ENCODE data around the gene CAPRIN1. TPM values are rescaled to one million over a fixed set of nuclear protein-coding genes. Genes with fewer than 3 reads are reported as not detected.

CAPRIN1 gene
- total and polyA plus RNA-seq, 2 experiments from 2014 or later: 127 to 176 TPM

GRCh38 chr11:34072832-34073231 is 21.3 kb downstream of the CAPRIN1 start:
- H3K4me1 ChIP-seq (ENCODE audit: insufficient read depth): peaks cover 22% of the 10 kb centered on the region
- WGBS, 2 experiments (ENCODE audit: low coverage in 1 of 2, low lambda C conversion rate in 2 of 2, missing lambda C conversion rate in 2 of 2): 78 to 82% methylated on average over 2 of the region's 2 CpGs
- no peaks in the 10 kb centered on the region for H3K27me3 ChIP-seq (replicated peaks; ENCODE audit: insufficient read depth)
- peaks cover 36% of the 10 kb centered on the region; the same call in 1 of the 2 replicates for H4K20me1 ChIP-seq (ENCODE audit: insufficient read depth)
- H3K27ac ChIP-seq: no peak overlapping the region
- peaks cover 96% of the 10 kb centered on the region for H3K79me2 ChIP-seq (ENCODE audit: insufficient read depth)
- H3K4me3 ChIP-seq: no peak overlapping the region
- peaks cover 46% of the 10 kb centered on the region for H3K36me3 ChIP-seq (ENCODE audit: low read depth)
- in situ Hi-C loops (cut with MboI): no loop called here
- no peak for DNase-seq
- peaks cover 55% of the 10 kb centered on the region for H3F3A ChIP-seq (ENCODE audit: insufficient read depth)
- no peaks in the 10 kb centered on the region for H3K9me2 ChIP-seq (ENCODE audit: insufficient read depth)
- no peaks in the 10 kb centered on the region for H3K9me3 ChIP-seq (ENCODE audit: low read depth)
- no peak overlapping the region for H3K9ac ChIP-seq
- no peak overlapping the region for H2AFZ ChIP-seq
- H3K4me2 ChIP-seq (ENCODE audit: unreplicated experiment): no peak overlapping the region
- TF ChIP-seq EZH2 (IDR thresholded peaks at IDR 0.05; ENCODE audit: insufficient read depth, poor library complexity, severe bottlenecking) (no peak), EZH2phosphoT487 (IDR thresholded peaks at IDR 0.05; ENCODE audit: insufficient read depth, low read depth) (no peak)

- H3K27ac ChIP-seq: peak overlapping the region; percentile 60; the same call in 1 of the 2 replicates
- H4K20me1 ChIP-seq (ENCODE audit: insufficient read depth): peaks cover 29% of the 10 kb centered on the region; the same call in 1 of the 2 replicates
- H3K4me3 ChIP-seq: no peak overlapping the region
- H3K9me2 ChIP-seq (ENCODE audit: insufficient read depth): no peaks in the 10 kb centered on the region
- peak overlapping the region; percentile 15; the same call in 1 of the 2 replicates for H3K9ac ChIP-seq
- peaks cover 96% of the 10 kb centered on the region for H3K79me2 ChIP-seq (ENCODE audit: insufficient read depth)
- H3K4me2 ChIP-seq (ENCODE audit: unreplicated experiment): peak overlapping the region; percentile 73
- H3K27me3 ChIP-seq (replicated peaks; ENCODE audit: insufficient read depth): no peaks in the 10 kb centered on the region
- in situ Hi-C loops (cut with MboI): no loop called here
- H3K4me1 ChIP-seq (ENCODE audit: insufficient read depth): peaks cover 22% of the 10 kb centered on the region
- no peak for TF ChIP-seq EZH2phosphoT487 (IDR thresholded peaks at IDR 0.05; ENCODE audit: insufficient read depth, low read depth)
- no peak for TF ChIP-seq EZH2 (IDR thresholded peaks at IDR 0.05; ENCODE audit: insufficient read depth, poor library complexity, severe bottlenecking)
- no peaks in the 10 kb centered on the region for H3K9me3 ChIP-seq (ENCODE audit: low read depth)
- H2AFZ ChIP-seq: no peak overlapping the region
- H3F3A ChIP-seq (ENCODE audit: insufficient read depth): peaks cover 53% of the 10 kb centered on the region
- no peak for DNase-seq
- 93 to 95% methylated on average over 4 of the region's 4 CpGs for WGBS, 2 experiments (ENCODE audit: low coverage in 1 of 2, low lambda C conversion rate in 2 of 2, missing lambda C conversion rate in 2 of 2)
- peaks cover 62% of the 10 kb centered on the region for H3K36me3 ChIP-seq (ENCODE audit: low read depth)
Observed at GRCh38 chr11:34074391-34074790, 22.9 kb downstream of the CAPRIN1 start.

GRCh38 chr11:34075178-34075820 is 23.8 kb downstream of the CAPRIN1 start:
- Histone ChIP-seq H3F3A (ENCODE audit: insufficient read depth) (peaks cover 53% of the 10 kb centered on the region), H3K27me3 (replicated peaks; ENCODE audit: insufficient read depth) (no peaks in the 10 kb centered on the region), H3K4me3 (peak overlapping the region; percentile 32; the same call in 1 of the 2 replicates), H3K79me2 (ENCODE audit: insufficient read depth) (peaks cover 96% of the 10 kb centered on the region), H3K9ac (peak overlapping the region; percentile 44; the same call in 1 of the 2 replicates), H3K9me3 (ENCODE audit: low read depth) (no peaks in the 10 kb centered on the region), H3K4me1 (ENCODE audit: insufficient read depth) (peaks cover 22% of the 10 kb centered on the region), H2AFZ (no peak overlapping the region), H3K4me2 (ENCODE audit: unreplicated experiment) (peak overlapping the region; percentile 73), H3K36me3 (ENCODE audit: low read depth) (peaks cover 69% of the 10 kb centered on the region), H3K27ac (peak overlapping the region; percentile 60), H3K9me2 (ENCODE audit: insufficient read depth) (no peaks in the 10 kb centered on the region), H4K20me1 (ENCODE audit: insufficient read depth) (peaks cover 22% of the 10 kb centered on the region; the same call in 1 of the 2 replicates)
- in situ Hi-C loops (cut with MboI): no loop called here
- WGBS, 2 experiments (ENCODE audit: low coverage in 1 of 2, low lambda C conversion rate in 2 of 2, missing lambda C conversion rate in 2 of 2): 0% methylated on average over 2 of the region's 2 CpGs
- peak; percentile 84 for DNase-seq
- TF ChIP-seq EZH2phosphoT487 (IDR thresholded peaks at IDR 0.05; ENCODE audit: insufficient read depth, low read depth): no peak
- TF ChIP-seq EZH2 (IDR thresholded peaks at IDR 0.05; ENCODE audit: insufficient read depth, poor library complexity, severe bottlenecking): no peak

- no peaks in the 10 kb centered on the region for H3K9me2 ChIP-seq (ENCODE audit: insufficient read depth)
- no peak overlapping the region for H3K9ac ChIP-seq
- H3K27ac ChIP-seq: no peak overlapping the region
- in situ Hi-C loops (cut with MboI): no loop called here
- no peak for DNase-seq
- H3K79me2 ChIP-seq (ENCODE audit: insufficient read depth): peaks cover 99% of the 10 kb centered on the region
- H3K4me2 ChIP-seq (ENCODE audit: unreplicated experiment): no peak overlapping the region
- H3K4me1 ChIP-seq (ENCODE audit: insufficient read depth): peaks cover 7% of the 10 kb centered on the region
- no peak for TF ChIP-seq EZH2phosphoT487 (IDR thresholded peaks at IDR 0.05; ENCODE audit: insufficient read depth, low read depth)
- no peak for TF ChIP-seq EZH2 (IDR thresholded peaks at IDR 0.05; ENCODE audit: insufficient read depth, poor library complexity, severe bottlenecking)
- 83 to 91% methylated on average over 4 of the region's 4 CpGs for WGBS, 2 experiments (ENCODE audit: low coverage in 1 of 2, low lambda C conversion rate in 2 of 2, missing lambda C conversion rate in 2 of 2)
- no peak overlapping the region for H2AFZ ChIP-seq
- H3K4me3 ChIP-seq: no peak overlapping the region
- H3F3A ChIP-seq (ENCODE audit: insufficient read depth): peaks cover 37% of the 10 kb centered on the region
- H3K36me3 ChIP-seq (ENCODE audit: low read depth): peaks cover 91% of the 10 kb centered on the region
- H3K9me3 ChIP-seq (ENCODE audit: low read depth): no peaks in the 10 kb centered on the region
- H4K20me1 ChIP-seq (ENCODE audit: insufficient read depth): peaks cover 6% of the 10 kb centered on the region; the same call in 1 of the 2 replicates
- H3K27me3 ChIP-seq (replicated peaks; ENCODE audit: insufficient read depth): no peaks in the 10 kb centered on the region
Observed at GRCh38 chr11:34080609-34081008, 29.1 kb downstream of the CAPRIN1 start.
